Measurements from ENCODE around the gene WDFY4.

DNA sequence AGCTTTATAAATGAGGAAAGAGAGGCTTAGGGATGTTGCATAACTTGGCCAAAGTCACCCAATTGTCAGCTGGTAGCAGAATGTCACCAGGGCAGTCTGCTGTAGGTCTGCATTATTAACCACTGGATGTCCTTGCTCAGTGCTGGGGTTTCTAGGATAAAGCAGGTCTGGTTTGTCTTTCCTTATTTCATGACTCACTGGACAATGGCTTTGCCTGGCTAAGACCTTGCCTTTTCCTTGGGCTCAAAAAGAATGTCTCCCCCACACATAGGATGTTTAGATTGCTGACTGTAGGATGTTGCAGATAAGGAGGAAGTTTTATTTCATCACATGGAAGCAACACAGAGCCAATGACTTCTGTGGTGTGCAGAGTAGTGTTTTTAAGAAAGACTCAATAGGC lies 29.4 kb downstream of the WDFY4 start:
- TF ChIP-seq EZH2 (IDR thresholded peaks at IDR 0.05; ENCODE audit: low read length), result no peak
- TF ChIP-seq, protein P1, sequence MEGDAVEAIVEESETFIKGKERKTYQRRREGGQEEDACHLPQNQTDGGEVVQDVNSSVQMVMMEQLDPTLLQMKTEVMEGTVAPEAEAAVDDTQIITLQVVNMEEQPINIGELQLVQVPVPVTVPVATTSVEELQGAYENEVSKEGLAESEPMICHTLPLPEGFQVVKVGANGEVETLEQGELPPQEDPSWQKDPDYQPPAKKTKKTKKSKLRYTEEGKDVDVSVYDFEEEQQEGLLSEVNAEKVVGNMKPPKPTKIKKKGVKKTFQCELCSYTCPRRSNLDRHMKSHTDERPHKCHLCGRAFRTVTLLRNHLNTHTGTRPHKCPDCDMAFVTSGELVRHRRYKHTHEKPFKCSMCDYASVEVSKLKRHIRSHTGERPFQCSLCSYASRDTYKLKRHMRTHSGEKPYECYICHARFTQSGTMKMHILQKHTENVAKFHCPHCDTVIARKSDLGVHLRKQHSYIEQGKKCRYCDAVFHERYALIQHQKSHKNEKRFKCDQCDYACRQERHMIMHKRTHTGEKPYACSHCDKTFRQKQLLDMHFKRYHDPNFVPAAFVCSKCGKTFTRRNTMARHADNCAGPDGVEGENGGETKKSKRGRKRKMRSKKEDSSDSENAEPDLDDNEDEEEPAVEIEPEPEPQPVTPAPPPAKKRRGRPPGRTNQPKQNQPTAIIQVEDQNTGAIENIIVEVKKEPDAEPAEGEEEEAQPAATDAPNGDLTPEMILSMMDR (optimal IDR thresholded peaks at IDR 0.05 in 1 of 3, IDR thresholded peaks at IDR 0.05 in 1 of 3, conservative IDR thresholded peaks at IDR 0.05 in 1 of 3; ENCODE audit: extremely low read depth in 1 of 3, insufficient read depth in 2 of 3, low read length in 3 of 3), result no peak

All from keratinocyte (primary cell).